Pancreas (tissue), 10 donors: ENCODE data around the gene XPO5. TPM values are rescaled to one million over a fixed set of nuclear protein-coding genes. Genes with fewer than 3 reads are reported as not detected.

Source experiments
- ATAC-seq, 4 donors: fragments of 200-7000 bp; cut with Tn5 transposase; one replicate each; pipeline versions ENCODE4 v1.8.0 to v1.9.1; 2020; ENCODE audit warnings: mild to moderate bottlenecking in 4 of 4, moderate library complexity in 4 of 4
- DNase-seq, 6 donors: peaks; one replicate each; pipeline ENCODE4 v3.0.0-alpha.2; 2020
- FAIRE-seq: peaks from 2 replicates; lab custom pipeline; 2012; peaks lifted over from hg19 to GRCh38; lab: Jason Lieb, UNC
- H3K27ac ChIP-seq, 4 donors: fragments of 200-600 bp; sonication (generic); 1 replicate in 3 of 4; 2 replicates in 1 of 4; pipeline versions ENCODE4 v1.5.0 to v1.8.0; 2020
- H3K27me3 ChIP-seq, 4 donors: fragments of 200-600 bp; one replicate each; pipeline ENCODE4 v1.8.0; 2021
- H3K36me3 ChIP-seq, 3 donors: fragments of 200-600 bp; sonication (generic) in 1 of 3; one replicate each; pipeline versions ENCODE4 v1.5.0 to v1.8.0; 2020 to 2021
- H3K4me1 ChIP-seq, 3 donors: fragments of 200-600 bp; one replicate each; pipeline ENCODE4 v1.8.0; 2021
- H3K4me3 ChIP-seq, 4 donors: fragments of 200-600 bp; sonication (generic) in 2 of 4; one replicate each; pipeline versions ENCODE4 v1.5.0 to v1.8.0; 2020 to 2021
- H3K9me3 ChIP-seq, 4 donors: fragments of 200-600 bp; one replicate each; pipeline ENCODE4 v1.8.0; 2021
- CTCF ChIP-seq, 4 donors: fragments of 200-600 bp; sonication (generic) in 3 of 4; IDR thresholded peaks; one replicate each; pipeline versions ENCODE4 v1.5.0 to v1.8.0; 2021; ENCODE audit warnings: antibody characterized with exemption in 4 of 4
- WGBS, 2 donors: extraction: QIAGEN DNeasy Blood & Tissue Kit; methylation state at CpG; one replicate each; pipeline ENCODE4 v1.1.7; 2013; 5-methylcytosine and 5-hydroxymethylcytosine counted together
- intact Hi-C, 3 donors: fragments of 100-400 bp; cut with DNase I; formaldehyde crosslinking; loops; one replicate each; pipeline versions ENCODE4 v1.11.1 to v1.14.2; 2022
- polyA plus RNA-seq, 2 donors: library from polyadenylated mRNA; stranded (reverse); fragments of 200-250 nt; gene quantifications; one replicate each; pipeline ENCODE4 v1.2.3, GENCODE V29; 2013
- total RNA-seq, 6 donors: library from RNA; stranded (reverse); fragmentation: NEBNext Ultra II Directional in 4 of 6; extraction: Animal tissue kit (Norgen Biotek cat#: 25700) in 4 of 6; gene quantifications; one replicate each; pipeline versions ENCODE4 v1.2.1 to v1.2.4, GENCODE V29; 2021 to 2023
- donor health status: healthy with polysubstance abuse.
- donor health status: DM: no; HTN: no; CAD: no; lungs with moderate emphysema.
- donor health status: DM: no; HTN: no; CAD: no.
- donor health status: control.
- donor health status: control.
- donor health status: Bipolar disorder and iron deficiency.
- donor health status: DM: yes; HTN: yes; CAD: no.
- donor health status: DM: no; HTN: no; CAD: no.
- donor health status: DM: no; HTN: no; CAD: no.
- donor health status: DM: yes; HTN: yes; CAD: no.

Gene XPO5
- total and polyA plus RNA-seq, 8 donors, result 13.6 to 25.7 (median 20.6) TPM

- TF ChIP-seq CTCF (IDR thresholded peaks at IDR 0.05), result no peak
- no peak overlapping the region for H3K27ac ChIP-seq
- FAIRE-seq (no peak), ATAC-seq (no peak), DNase-seq (no peak)
- H3K27me3 ChIP-seq, result no peaks in the 10 kb centered on the region
- H3K9me3 ChIP-seq, result no peaks in the 10 kb centered on the region
- no peak overlapping the region for H3K4me3 ChIP-seq
- H3K4me1 ChIP-seq, result no peaks in the 10 kb centered on the region
- 89 to 92% methylated on average over 1 of the region's 1 CpG for WGBS, 2 donors
- intact Hi-C loops, result no loop called here
- H3K36me3 ChIP-seq, result peaks cover 0 to 18% (median 3%) of the 10 kb centered on the region in 3 donors
Observed at GRCh38 chr6:43532201-43532600, 43.6 kb downstream of the XPO5 start.

GRCh38 chr6:43524483-43524961 lies 51.3 kb downstream of the XPO5 start:
- no peak for TF ChIP-seq CTCF (IDR thresholded peaks at IDR 0.05)
- WGBS, 2 donors, result 78 to 84% methylated on average over 10 of the region's 10 CpGs
- DNase-seq (no peak), ATAC-seq (no peak), FAIRE-seq (no peak)
- H3K36me3 ChIP-seq, result peaks cover 0 to 82% (median 44%) of the 10 kb centered on the region in 3 donors
- intact Hi-C loops, result no loop called here
- H3K9me3 ChIP-seq, result no peaks in the 10 kb centered on the region
- H3K4me1 ChIP-seq, result no peaks in the 10 kb centered on the region
- no peak overlapping the region for H3K27ac ChIP-seq
- H3K4me3 ChIP-seq, result no peak overlapping the region
- H3K27me3 ChIP-seq, result no peaks in the 10 kb centered on the region

- ATAC-seq (no peak), DNase-seq (no peak), FAIRE-seq (no peak)
- Histone ChIP-seq H3K27me3 (no peaks in the 10 kb centered on the region), H3K27ac (no peak overlapping the region), H3K4me1 (peaks cover 4 to 6% (median 6%) of the 10 kb centered on the region in 3 donors), H3K9me3 (no peaks in the 10 kb centered on the region), H3K4me3 (no peak overlapping the region), H3K36me3 (peaks cover 0 to 79% (median 44%) of the 10 kb centered on the region in 3 donors)
- no peak for TF ChIP-seq CTCF (IDR thresholded peaks at IDR 0.05)
- intact Hi-C loops, result no loop called here
- WGBS, 2 donors, result 74 to 86% methylated on average over 3 of the region's 3 CpGs
Observed at GRCh38 chr6:43523284-43523683, 52.6 kb downstream of the XPO5 start.

- H3K9me3 ChIP-seq, result no peaks in the 10 kb centered on the region
- TF ChIP-seq CTCF (IDR thresholded peaks at IDR 0.05), result no peak
- FAIRE-seq (no peak), ATAC-seq (no peak), DNase-seq (no peak)
- intact Hi-C loops, result no loop called here
- no peak overlapping the region for H3K4me3 ChIP-seq
- peaks cover 10 to 12% (median 10%) of the 10 kb centered on the region in 3 donors for H3K4me1 ChIP-seq
- no peak overlapping the region for H3K27ac ChIP-seq
- no peaks in the 10 kb centered on the region for H3K27me3 ChIP-seq
- H3K36me3 ChIP-seq, result peaks cover 0 to 78% (median 44%) of the 10 kb centered on the region in 3 donors
- 89% methylated on average over 8 of the region's 8 CpGs for WGBS, 2 donors
Observed at GRCh38 chr6:43522547-43523261, 53.1 kb downstream of the XPO5 start.

GRCh38 chr6:43521836-43522235 lies 54.0 kb downstream of the XPO5 start:
- DNase-seq (no peak), ATAC-seq (no peak), FAIRE-seq (no peak)
- intact Hi-C loops, result no loop called here
- peaks cover 10 to 15% (median 12%) of the 10 kb centered on the region in 3 donors for H3K4me1 ChIP-seq
- no peaks in the 10 kb centered on the region for H3K27me3 ChIP-seq
- H3K4me3 ChIP-seq, result no peak overlapping the region
- TF ChIP-seq CTCF (IDR thresholded peaks at IDR 0.05), result no peak
- no peaks in the 10 kb centered on the region for H3K9me3 ChIP-seq
- peaks cover 0 to 70% (median 41%) of the 10 kb centered on the region in 3 donors for H3K36me3 ChIP-seq
- no peak overlapping the region for H3K27ac ChIP-seq
- 60 to 78% methylated on average over 2 of the region's 2 CpGs for WGBS, 2 donors
